Measurements from ENCODE around the gene PPIL6. TPM values are rescaled to one million over a fixed set of nuclear protein-coding genes. Genes with fewer than 3 reads are reported as not detected.

The PPIL6 gene
- total and polyA plus RNA-seq, 2 experiments from 2014 or later = 2.6 to 2.9 TPM

- no peak for DNase-seq (ENCODE audit: low spot score)
- Histone ChIP-seq H3K27me3 (no peaks in the 10 kb centered on the region), H3K9me2 (replicated peaks; ENCODE audit: insufficient read depth) (no peaks in the 10 kb centered on the region), H2AFZ (no peak overlapping the region), H3K4me3 (no peak overlapping the region), H3K27ac (no peak overlapping the region), H3K4me2 (no peak overlapping the region), H3K9me3 (ENCODE audit: low read depth) (no peaks in the 10 kb centered on the region), H3K36me3 (replicated peaks; ENCODE audit: insufficient read depth, low read depth) (no peaks in the 10 kb centered on the region), H3K4me1 (ENCODE audit: insufficient read depth) (peaks cover 6% of the 10 kb centered on the region), H3K79me2 (peaks cover 6% of the 10 kb centered on the region), H4K20me1 (ENCODE audit: insufficient read depth, poor library complexity, severe bottlenecking) (no peaks in the 10 kb centered on the region)
- 97% methylated on average over 7 of the region's 7 CpGs for WGBS (ENCODE audit: low lambda C conversion rate, missing lambda C conversion rate)
- no peak for TF ChIP-seq CTCF (IDR thresholded peaks at IDR 0.05; ENCODE audit: poor library complexity)
Observed at GRCh38 chr6:109451376-109451775, 10.9 kb upstream of the PPIL6 start.

GRCh38 chr6:109450801-109451200 is 10.4 kb upstream of the PPIL6 start:
- Histone ChIP-seq H3K36me3 (replicated peaks; ENCODE audit: insufficient read depth, low read depth) (no peaks in the 10 kb centered on the region), H4K20me1 (ENCODE audit: insufficient read depth, poor library complexity, severe bottlenecking) (no peaks in the 10 kb centered on the region), H3K9me3 (ENCODE audit: low read depth) (no peaks in the 10 kb centered on the region), H2AFZ (no peak overlapping the region), H3K4me1 (ENCODE audit: insufficient read depth) (peaks cover 6% of the 10 kb centered on the region), H3K4me2 (no peak overlapping the region), H3K9me2 (replicated peaks; ENCODE audit: insufficient read depth) (no peaks in the 10 kb centered on the region), H3K27me3 (no peaks in the 10 kb centered on the region), H3K4me3 (no peak overlapping the region), H3K79me2 (peaks cover 6% of the 10 kb centered on the region), H3K27ac (no peak overlapping the region)
- 89% methylated on average over 3 of the region's 3 CpGs for WGBS (ENCODE audit: low lambda C conversion rate, missing lambda C conversion rate)
- TF ChIP-seq CTCF (IDR thresholded peaks at IDR 0.05; ENCODE audit: poor library complexity) (no peak), EZH2phosphoT487 (IDR thresholded peaks at IDR 0.05; ENCODE audit: low read depth, severe bottlenecking, unreplicated experiment) (no peak)
- no peak for DNase-seq (ENCODE audit: low spot score)

- no peak for DNase-seq (ENCODE audit: low spot score)
- no peak overlapping the region for H3K27ac ChIP-seq
- H3K27me3 ChIP-seq = no peaks in the 10 kb centered on the region
- no peak overlapping the region for H3K4me3 ChIP-seq
- H3K36me3 ChIP-seq (replicated peaks; ENCODE audit: insufficient read depth, low read depth) = no peaks in the 10 kb centered on the region
- H3K9me2 ChIP-seq (replicated peaks; ENCODE audit: insufficient read depth) = no peaks in the 10 kb centered on the region
- H3K4me1 ChIP-seq (ENCODE audit: insufficient read depth) = peaks cover 6% of the 10 kb centered on the region
- no peak overlapping the region for H2AFZ ChIP-seq
- no peaks in the 10 kb centered on the region for H4K20me1 ChIP-seq (ENCODE audit: insufficient read depth, poor library complexity, severe bottlenecking)
- H3K9me3 ChIP-seq (ENCODE audit: low read depth) = no peaks in the 10 kb centered on the region
- no peak overlapping the region for H3K4me2 ChIP-seq
- peaks cover 6% of the 10 kb centered on the region for H3K79me2 ChIP-seq
- 95% methylated on average over 16 of the region's 16 CpGs for WGBS (ENCODE audit: low lambda C conversion rate, missing lambda C conversion rate)
- TF ChIP-seq EZH2phosphoT487 (IDR thresholded peaks at IDR 0.05; ENCODE audit: low read depth, severe bottlenecking, unreplicated experiment) (no peak), EZH2 (IDR thresholded peaks at IDR 0.05; ENCODE audit: borderline replicate concordance) (no peak), CTCF (IDR thresholded peaks at IDR 0.05; ENCODE audit: poor library complexity) (no peak)
Observed at GRCh38 chr6:109449795-109450673, 9.6 kb upstream of the PPIL6 start.

Measured in hepatocyte (in vitro differentiated cells).